B cell (primary cell): ENCODE results near the gene ATP9A. TPM values are rescaled to one million over a fixed set of nuclear protein-coding genes. Genes with fewer than 3 reads are reported as not detected.
"Not testable (repeated sequence)": the region's sequence is repeated elsewhere in the genome, so short reads cannot be mapped to it uniquely, and the experiment has no call there.

Source experiments
- ATAC-seq: fragments of 200-7000 bp; cut with Tn5 transposase; one replicate; pipeline ENCODE4 v1.10.0; 2021; ENCODE audit warnings: low read depth, mild to moderate bottlenecking, moderate number of reproducible peaks, moderate library complexity
- CTCF ChIA-PET: fragments of 350-600 bp; sonication (Branson Sonifier 250); formaldehyde crosslinking; loops from one replicate; lab custom pipeline; 2021; ENCODE audit warnings: antibody characterized with exemption, inconsistent platforms; lab: Charles Lee
- POLR2A ChIA-PET: fragments of 350-600 bp; sonication (Branson Sonifier 250); formaldehyde crosslinking; loops from one replicate; lab custom pipeline; 2021; ENCODE audit warnings: antibody characterized with exemption; lab: Charles Lee
- DNase-seq: peaks from one replicate; pipeline ENCODE4 v3.0.0; 2013
- H2AFZ ChIP-seq: 2 replicates; pipeline ENCODE4 v1.6.1; 2012; ENCODE audit warnings: mild to moderate bottlenecking, low read depth, low read length; ENCODE audit not compliant: insufficient read depth, poor library complexity, severe bottlenecking
- H3K27ac ChIP-seq, 2 donors: 1 replicate in 1 of 2; 2 replicates in 1 of 2; pipeline ENCODE4 v1.5.1; 2012 to 2013; ENCODE audit warnings: low read length in 2 of 2, mild to moderate bottlenecking in 2 of 2, moderate library complexity in 1 of 2
- H3K27me3 ChIP-seq, 4 experiments: fragments of 200-600 bp in 1 of 4; sonication (generic) in 1 of 4; replicated peaks in 1 of 4; 1 replicate in 2 of 4; 2 replicates in 2 of 4; pipeline versions ENCODE4 v1.6.1 to v1.7.0; 2013 to 2016; ENCODE audit warnings: low read length in 3 of 4, mild to moderate bottlenecking in 2 of 4, mixed read lengths in 1 of 4, moderate library complexity in 1 of 4; ENCODE audit not compliant: insufficient read depth in 4 of 4, control insufficient read depth in 3 of 4; ENCODE audit errors: control extremely low read depth in 1 of 4
- H3K36me3 ChIP-seq, 2 experiments: replicated peaks in 1 of 2; 1 replicate in 1 of 2; 2 replicates in 1 of 2; pipeline versions ENCODE4 v1.6.1 to v1.7.1; 2013; ENCODE audit warnings: low read length in 1 of 2; ENCODE audit not compliant: insufficient read depth in 2 of 2, control insufficient read depth in 1 of 2; ENCODE audit errors: control extremely low read depth in 1 of 2, extremely low read depth in 1 of 2
- H3K4me1 ChIP-seq, 2 donors: fragments of 200-600 bp in 1 of 2; sonication (generic) in 1 of 2; 1 replicate in 1 of 2; 2 replicates in 1 of 2; pipeline versions ENCODE4 v1.5.1 to v1.6.1; 2013 to 2017; ENCODE audit warnings: low read length in 2 of 2; ENCODE audit not compliant: control insufficient read depth in 2 of 2, insufficient read depth in 2 of 2
- H3K4me2 ChIP-seq: replicated peaks from 2 replicates; pipeline ENCODE3; 2012; ENCODE audit warnings: mild to moderate bottlenecking, low read depth, low read length; ENCODE audit not compliant: poor library complexity, severe bottlenecking
- H3K4me3 ChIP-seq, 5 experiments: fragments of 200-600 bp in 1 of 5; sonication (generic) in 1 of 5; 1 replicate in 3 of 5; 2 replicates in 2 of 5; pipeline versions ENCODE4 v1.5.1 to v1.7.0; 2011 to 2016; ENCODE audit warnings: low read length in 4 of 5, mild to moderate bottlenecking in 4 of 5, low read depth in 2 of 5, control low read depth in 1 of 5, moderate library complexity in 1 of 5; ENCODE audit not compliant: insufficient read depth in 1 of 5; ENCODE audit errors: control extremely low read depth in 1 of 5, extremely low read depth in 1 of 5
- H3K79me2 ChIP-seq: fragments of 200-600 bp; sonication (generic); one replicate; pipeline ENCODE4 v1.6.0; 2016; ENCODE audit warnings: low read length; ENCODE audit not compliant: control insufficient read depth, insufficient read depth
- H3K9ac ChIP-seq: fragments of 200-600 bp; sonication (generic); 2 replicates; pipeline ENCODE4 v1.6.1; 2017; ENCODE audit warnings: mild to moderate bottlenecking, low read length, moderate library complexity
- H3K9me3 ChIP-seq, 3 donors: one replicate each; pipeline versions ENCODE4 v1.6.1 to v1.7.1; 2013; ENCODE audit warnings: low read length in 2 of 3; ENCODE audit not compliant: control insufficient read depth in 2 of 3, insufficient read depth in 1 of 3; ENCODE audit errors: control extremely low read depth in 1 of 3
- H4K20me1 ChIP-seq: 2 replicates; pipeline ENCODE4 v1.6.0; 2012; ENCODE audit warnings: mild to moderate bottlenecking, low read length; ENCODE audit not compliant: insufficient read depth, control insufficient read depth, poor library complexity, severe bottlenecking
- H3K27ac Mint-ChIP-seq: one replicate; pipeline ENCODE4 v1.8.0; 2021; ENCODE audit warnings: mixed read lengths
- H3K27me3 Mint-ChIP-seq: one replicate; pipeline ENCODE4 v1.8.0; 2021; ENCODE audit warnings: mixed read lengths
- H3K4me1 Mint-ChIP-seq: one replicate; pipeline ENCODE4 v1.8.0; 2021; ENCODE audit warnings: mixed read lengths
- H3K4me3 Mint-ChIP-seq: one replicate; pipeline ENCODE4 v1.8.0; 2021; ENCODE audit warnings: mixed read lengths
- H3K9me3 Mint-ChIP-seq: one replicate; pipeline ENCODE4 v1.8.0; 2022; ENCODE audit warnings: mixed read lengths; ENCODE audit not compliant: insufficient read depth
- EZH2 ChIP-seq: IDR thresholded peaks from 2 replicates; pipeline ENCODE4 v1.6.1; 2012; ENCODE audit warnings: borderline replicate concordance, low read depth, mild to moderate bottlenecking, moderate library complexity, low read length; ENCODE audit not compliant: insufficient read depth, poor library complexity, severe bottlenecking
- WGBS: methylation state at CpG from one replicate; pipeline ENCODE4 v1.1.5; 2013; ENCODE audit warnings: missing lambda C conversion rate; ENCODE audit not compliant: insufficient coverage; 5-methylcytosine and 5-hydroxymethylcytosine counted together
- intact Hi-C: fragments of 100-400 bp; cut with micrococcal nuclease; formaldehyde crosslinking; loops from one replicate; pipeline ENCODE4 v1.10.0; 2022
- polyA plus RNA-seq: library from polyadenylated mRNA; depleted of rRNA; stranded (reverse); fragments of >200 nt; gene quantifications from 2 replicates; pipeline ENCODE4 v1.2.3, GENCODE V29; 2012
- total RNA-seq, 2 donors: library from RNA; stranded (reverse); fragments of 120-200 nt in 1 of 2; gene quantifications; 1 replicate in 1 of 2; 2 replicates in 1 of 2; pipeline versions ENCODE4 v1.2.3 to v1.2.4, GENCODE V29; 2013 to 2022
- TF ChIP-seq, protein P1 (sequence below): fragments of 200-600 bp; IDR thresholded peaks from one replicate; pipeline ENCODE4 v1.8.0; 2022; ENCODE audit warnings: antibody characterized with exemption, mild to moderate bottlenecking

ATP9A gene
- total and polyA plus RNA-seq, 2 donors (not counting 1 experiment from before 2014, with no cell fraction given), result 0.13 to 0.22 TPM

DNA sequence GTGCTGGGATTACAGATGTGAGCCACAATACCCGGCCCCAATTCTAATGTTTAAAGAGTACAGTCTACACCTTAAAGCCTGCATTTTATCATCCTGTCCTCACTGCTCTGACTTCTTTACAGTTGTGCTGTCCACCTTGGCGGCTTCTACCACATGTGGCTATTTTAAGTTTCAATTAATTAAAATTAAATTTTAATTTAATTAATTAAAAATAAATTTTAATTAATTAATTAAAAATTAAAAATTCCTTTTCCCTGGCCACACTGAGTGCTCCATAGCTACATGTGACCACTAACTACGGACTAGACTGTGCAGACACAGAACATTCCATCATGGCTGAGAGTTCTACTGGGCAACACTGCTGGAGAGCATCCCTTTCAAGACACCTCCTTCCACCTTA is 27.4 kb downstream of the ATP9A start:
- no peaks in the 10 kb centered on the region for H3K27me3 ChIP-seq
- H3K4me2 ChIP-seq, result no peak overlapping the region
- no peaks in the 10 kb centered on the region for H3K79me2 ChIP-seq
- peaks cover 12% of the 10 kb centered on the region for H3K27me3 Mint-ChIP-seq
- no peak overlapping the region for H3K4me3 Mint-ChIP-seq
- no peaks in the 10 kb centered on the region for H3K4me1 ChIP-seq
- no peak for ATAC-seq
- intact Hi-C loops, result no loop called here
- TF ChIP-seq EZH2, result no peak
- TF ChIP-seq, protein P1, sequence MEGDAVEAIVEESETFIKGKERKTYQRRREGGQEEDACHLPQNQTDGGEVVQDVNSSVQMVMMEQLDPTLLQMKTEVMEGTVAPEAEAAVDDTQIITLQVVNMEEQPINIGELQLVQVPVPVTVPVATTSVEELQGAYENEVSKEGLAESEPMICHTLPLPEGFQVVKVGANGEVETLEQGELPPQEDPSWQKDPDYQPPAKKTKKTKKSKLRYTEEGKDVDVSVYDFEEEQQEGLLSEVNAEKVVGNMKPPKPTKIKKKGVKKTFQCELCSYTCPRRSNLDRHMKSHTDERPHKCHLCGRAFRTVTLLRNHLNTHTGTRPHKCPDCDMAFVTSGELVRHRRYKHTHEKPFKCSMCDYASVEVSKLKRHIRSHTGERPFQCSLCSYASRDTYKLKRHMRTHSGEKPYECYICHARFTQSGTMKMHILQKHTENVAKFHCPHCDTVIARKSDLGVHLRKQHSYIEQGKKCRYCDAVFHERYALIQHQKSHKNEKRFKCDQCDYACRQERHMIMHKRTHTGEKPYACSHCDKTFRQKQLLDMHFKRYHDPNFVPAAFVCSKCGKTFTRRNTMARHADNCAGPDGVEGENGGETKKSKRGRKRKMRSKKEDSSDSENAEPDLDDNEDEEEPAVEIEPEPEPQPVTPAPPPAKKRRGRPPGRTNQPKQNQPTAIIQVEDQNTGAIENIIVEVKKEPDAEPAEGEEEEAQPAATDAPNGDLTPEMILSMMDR, result no peak
- H3K9me3 Mint-ChIP-seq, result peaks cover 4% of the 10 kb centered on the region
- no peak overlapping the region for H3K9ac ChIP-seq
- H3K4me3 ChIP-seq, result no peak overlapping the region
- no peaks in the 10 kb centered on the region for H3K9me3 ChIP-seq
- H3K36me3 ChIP-seq, result no peaks in the 10 kb centered on the region
- H3K27ac ChIP-seq, result no peak overlapping the region
- H3K27ac Mint-ChIP-seq, result no peak overlapping the region
- H2AFZ ChIP-seq, result no peak overlapping the region
- ChIA-PET CTCF (no interaction called here), POLR2A (no interaction called here)
- DNase-seq, result no peak
- H4K20me1 ChIP-seq, result no peaks in the 10 kb centered on the region
- 85% methylated on average over 2 of the region's 3 CpGs for WGBS
- no peaks in the 10 kb centered on the region for H3K4me1 Mint-ChIP-seq

DNA sequence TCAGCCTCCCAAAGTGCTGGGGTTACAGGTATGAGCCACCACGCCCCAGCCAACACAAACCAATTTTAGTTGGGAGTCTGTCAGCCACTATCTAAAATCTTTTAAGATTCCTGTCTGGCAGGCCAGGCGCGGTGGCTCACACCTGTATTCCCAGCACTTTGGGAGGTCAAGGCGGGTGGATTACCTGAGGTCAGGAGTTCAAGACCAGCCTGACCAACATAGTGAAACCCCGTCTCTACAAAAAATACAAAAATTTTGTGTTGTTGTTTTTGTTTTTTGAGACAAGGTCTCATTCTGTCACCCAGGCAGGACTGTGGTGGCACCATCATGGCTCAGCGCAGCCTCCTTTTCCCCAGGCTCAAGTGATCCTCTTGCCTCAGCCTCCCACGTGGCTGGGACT is 27.9 kb downstream of the ATP9A start:
- H3K27ac ChIP-seq, intact Hi-C loops, H3K4me2 ChIP-seq, H3K9me3 Mint-ChIP-seq, H3K9ac ChIP-seq, H3K4me1 ChIP-seq, H3K4me1 Mint-ChIP-seq, H3K27me3 Mint-ChIP-seq, POLR2A ChIA-PET, ATAC-seq, H3K36me3 ChIP-seq, CTCF ChIA-PET, DNase-seq, H2AFZ ChIP-seq, H3K27me3 ChIP-seq, H3K4me3 Mint-ChIP-seq, H3K4me3 ChIP-seq, H4K20me1 ChIP-seq, H3K79me2 ChIP-seq, H3K27ac Mint-ChIP-seq, H3K9me3 ChIP-seq: not testable (repeated sequence)
- 94% methylated on average over 4 of the region's 7 CpGs for WGBS
